Measurements from ENCODE around the gene NEDD8.
A peak's percentile ranks its signal among the peaks of the same experiment; 100 is the strongest.
"Not testable (repeated sequence)": the region's sequence is repeated elsewhere in the genome, so short reads cannot be mapped to it uniquely, and the experiment has no call there.

NEDD8 gene

DNA sequence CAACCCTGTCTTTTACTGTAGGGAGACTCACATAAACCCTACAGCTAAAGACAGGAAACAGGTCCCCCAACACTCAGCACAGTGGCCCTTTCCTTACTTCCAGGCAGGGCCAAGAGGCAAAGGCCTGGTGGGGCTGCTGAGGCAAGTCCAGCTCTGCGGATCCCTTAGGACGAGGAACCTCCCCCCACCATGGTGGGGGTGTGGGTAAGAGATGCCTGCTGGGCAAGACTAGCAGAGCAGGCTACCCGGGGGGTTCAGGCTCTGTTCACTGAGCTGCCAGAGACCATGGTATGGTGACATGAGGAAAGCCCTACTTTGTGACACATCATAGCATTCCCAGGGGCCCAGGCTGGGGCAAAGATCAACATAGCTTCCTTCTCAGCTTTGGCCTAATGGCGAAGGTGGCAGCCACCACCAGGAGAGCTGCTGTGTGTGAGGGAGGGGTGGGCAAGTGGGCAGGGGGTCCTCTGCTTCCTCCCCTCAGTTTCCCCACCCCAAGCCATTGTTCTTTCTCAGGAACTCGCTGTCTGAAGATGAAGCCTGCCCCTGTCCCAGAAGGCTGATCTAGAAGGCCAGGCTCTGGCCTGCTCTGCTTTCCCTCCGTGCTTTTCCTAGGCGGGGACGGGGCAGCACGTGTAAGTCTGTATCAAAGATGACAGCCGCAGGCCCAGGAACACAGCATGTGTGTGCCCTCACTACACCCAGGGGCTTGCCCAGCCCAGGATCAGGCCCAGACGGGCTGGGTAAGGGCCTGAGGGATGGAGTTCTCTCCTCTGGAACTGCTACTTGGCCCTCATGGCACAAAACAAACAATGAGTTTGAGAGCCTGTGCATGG, 20.3 kb upstream of the NEDD8 start:
- no peak for DNase-seq

GRCh38 chr14:24251880-24252288, 19.7 kb upstream of the NEDD8 start:
- DNase-seq = no peak
- intact Hi-C loops (cut with DNase I) = no loop called here

More for the DNA sequence above, 20.3 kb upstream of the NEDD8 start:
- intact Hi-C loops (cut with DNase I) = no loop called here

- DNase-seq = no peak
- intact Hi-C loops (cut with DNase I) = no loop called here
These were observed 18.2 kb upstream of the NEDD8 start for GRCh38 chr14:24250354-24250753.

DNA sequence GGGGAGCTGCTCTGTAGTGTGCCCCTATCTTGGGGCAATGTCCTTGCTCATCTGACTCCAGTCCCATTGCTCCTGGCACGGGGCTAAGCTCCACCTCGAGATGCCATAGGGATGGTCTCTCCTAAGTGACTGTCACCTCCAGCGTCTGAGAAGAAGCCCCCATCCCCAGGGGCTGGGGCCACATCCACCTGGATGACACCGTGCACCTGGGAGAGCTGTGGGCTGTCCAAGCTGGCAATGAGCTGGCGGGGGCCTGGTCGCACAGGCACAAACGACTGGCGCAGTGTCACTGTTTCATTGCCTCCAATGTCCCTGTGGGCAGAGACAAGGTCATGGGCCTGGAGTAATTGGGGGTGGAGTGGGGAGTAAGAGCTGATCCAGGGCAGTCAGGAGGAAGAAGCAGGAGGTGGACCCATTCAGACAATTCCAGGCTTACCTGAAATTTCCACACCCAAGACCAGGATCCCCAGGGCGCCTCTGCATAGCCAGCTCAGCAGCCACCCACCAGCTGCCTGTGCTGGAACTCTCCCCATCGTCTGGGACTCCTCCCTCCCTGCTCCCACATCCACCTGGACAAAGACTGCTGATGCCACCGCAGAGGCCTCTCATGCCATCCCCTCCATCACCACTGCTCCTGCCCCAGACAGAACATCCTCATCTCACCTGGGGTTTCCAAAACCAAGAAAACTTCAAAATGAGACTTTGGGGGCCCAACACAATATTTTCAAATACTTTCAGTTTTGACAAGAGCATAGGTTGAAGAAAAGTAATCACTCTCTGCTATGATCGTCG, 17.3 kb upstream of the NEDD8 start:
- intact Hi-C loops (cut with DNase I) = no loop called here

GRCh38 chr14:24247422-24247821, 15.3 kb upstream of the NEDD8 start:
- peak in 1 of 42 donors; percentile 13 for DNase-seq
- intact Hi-C loops (cut with DNase I) = no loop called here

More for the DNA sequence above, 17.3 kb upstream of the NEDD8 start:
- peak in 1 of 42 donors; percentile 11 for DNase-seq

DNA sequence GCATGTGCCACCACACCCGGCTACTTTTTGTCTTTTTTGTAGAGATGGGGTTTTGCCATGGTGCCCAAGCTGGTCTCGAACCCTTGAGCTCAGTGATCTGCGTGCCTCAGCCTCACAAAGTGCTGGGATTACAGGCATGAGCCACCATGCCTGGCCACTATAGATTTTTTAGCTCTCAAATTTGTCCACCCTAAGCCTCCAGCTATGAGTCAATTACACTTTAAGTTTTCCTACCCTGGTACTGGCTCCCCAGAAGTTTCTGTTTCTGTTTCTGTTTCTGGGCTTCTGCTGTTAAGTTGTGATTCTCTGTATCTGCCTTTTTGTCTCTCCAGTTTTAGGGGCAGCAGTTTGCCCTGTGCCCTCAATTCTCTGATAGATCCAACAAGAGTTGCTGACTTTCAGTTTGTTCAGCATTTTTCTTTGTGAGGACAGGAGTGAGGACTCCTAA, 14.6 kb upstream of the NEDD8 start:
- intact Hi-C loops (cut with DNase I) = no loop called here
- peak in 1 of 42 donors; percentile 4 for DNase-seq

- intact Hi-C loops (cut with DNase I) = not testable (repeated sequence)
These were observed 13.2 kb upstream of the NEDD8 start for GRCh38 chr14:24245350-24245749.

GRCh38 chr14:24243336-24243836, 11.2 kb upstream of the NEDD8 start:
- DNase-seq = peak in 5 of 42 donors; percentile 11 to 40 (median 18)
- intact Hi-C loops (cut with DNase I) = loop anchor here (5.0 kb wide), 2 partner anchors 54 to 199 kb away; partner anchors contain the start of genes DHRS1, NOP9 and SDR39U1

More at GRCh38 chr14:24245350-24245749, 13.2 kb upstream of the NEDD8 start:
- peak in 3 of 42 donors; percentile 0 to 8 (median 8) for DNase-seq

GRCh38 chr14:24241829-24242443, 9.8 kb upstream of the NEDD8 start:
- peak in 41 of 42 donors; percentile 81 to 97 (median 93) for DNase-seq
- intact Hi-C loops (cut with DNase I) = loop anchor here (5.0 kb wide), 2 partner anchors 55 to 200 kb away; partner anchors contain the start of genes DHRS1, NOP9 and SDR39U1

GRCh38 chr14:24240110-24240918, 8.1 kb upstream of the NEDD8 start:
- peak in 1 of 42 donors; percentile 5 for DNase-seq
- intact Hi-C loops (cut with DNase I) = loop anchor here (5.0 kb wide), 2 partner anchors 57 to 202 kb away; partner anchors contain the start of genes DHRS1, NOP9 and SDR39U1

DNA sequence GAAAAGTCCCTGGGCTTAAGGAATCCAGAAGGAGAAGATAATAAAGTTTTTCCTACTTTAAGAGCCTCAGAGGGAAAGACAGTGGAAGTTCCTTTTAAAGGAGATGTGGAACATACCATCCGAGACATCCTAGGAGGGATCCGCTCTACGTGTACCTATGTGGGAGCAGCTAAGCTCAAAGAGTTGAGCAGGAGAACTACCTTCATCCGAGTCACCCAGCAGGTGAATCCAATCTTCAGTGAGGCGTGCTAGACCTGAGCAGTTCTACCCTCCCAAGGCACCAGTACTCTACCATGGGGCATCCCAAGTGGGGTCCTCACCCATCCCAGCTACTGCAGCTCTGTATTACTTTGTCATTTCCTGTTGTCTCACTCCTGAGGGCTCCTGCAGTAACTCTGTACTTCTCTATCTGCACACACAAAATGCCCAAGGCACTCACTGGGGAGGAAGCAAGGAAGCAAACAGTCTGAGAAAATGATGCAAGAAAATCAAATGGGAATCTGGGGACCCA, 6.4 kb upstream of the NEDD8 start:
- DNase-seq = peak in 1 of 42 donors; percentile 11
- intact Hi-C loops (cut with DNase I) = no loop called here

GRCh38 chr14:24238123-24238522, 6.0 kb upstream of the NEDD8 start:
- peak in 1 of 42 donors; percentile 21 for DNase-seq
- intact Hi-C loops (cut with DNase I) = no loop called here

- DNase-seq = no peak
- intact Hi-C loops (cut with DNase I) = no loop called here
These were observed 5.3 kb upstream of the NEDD8 start for GRCh38 chr14:24237463-24237955.

- intact Hi-C loops (cut with DNase I) = no loop called here
- peak in 1 of 42 donors; percentile 12 for DNase-seq
These were observed 4.7 kb upstream of the NEDD8 start for GRCh38 chr14:24236689-24237462.

GRCh38 chr14:24235804-24236688, 3.9 kb upstream of the NEDD8 start:
- intact Hi-C loops (cut with DNase I) = no loop called here
- no peak for DNase-seq

Data from head of caudate nucleus (tissue), 42 donors.